NCI-H1417 treated with DMSO at 0.1 percent for 48 hours (cell line): Measurements from ENCODE around the gene SSH2.
"Not testable (repeated sequence)": the region's sequence is repeated elsewhere in the genome, so short reads cannot be mapped to it uniquely, and the experiment has no call there.

ENCODE experiments used
- DNase-seq: peaks from one replicate; lab custom pipeline; 2025; lab: John Stamatoyannopoulos, UW

SSH2 gene

GRCh38 chr17:29873476-29873875 lies 56.6 kb downstream of the SSH2 start:
- no peak for DNase-seq

GRCh38 chr17:29870836-29871465 lies 59.1 kb downstream of the SSH2 start:
- DNase-seq, result no peak

- no peak for DNase-seq
Measured at GRCh38 chr17:29867643-29868181, 62.3 kb downstream of the SSH2 start.

- no peak for DNase-seq
Measured at GRCh38 chr17:29866746-29867404, 63.2 kb downstream of the SSH2 start.

- no peak for DNase-seq
Measured at GRCh38 chr17:29864615-29865014, 65.4 kb downstream of the SSH2 start.

GRCh38 chr17:29864123-29864522 lies 65.9 kb downstream of the SSH2 start:
- DNase-seq, result not testable (repeated sequence)

- DNase-seq, result no peak
Measured at GRCh38 chr17:29862951-29863350, 67.1 kb downstream of the SSH2 start.

- DNase-seq, result no peak
Measured at GRCh38 chr17:29862127-29862526, 67.9 kb downstream of the SSH2 start.

GRCh38 chr17:29859445-29859844 lies 70.6 kb downstream of the SSH2 start:
- not testable (repeated sequence) for DNase-seq

- no peak for DNase-seq
Measured at GRCh38 chr17:29857823-29858222, 72.2 kb downstream of the SSH2 start.

GRCh38 chr17:29857105-29857504 lies 72.9 kb downstream of the SSH2 start:
- not testable (repeated sequence) for DNase-seq

- DNase-seq, result no peak
Measured at GRCh38 chr17:29855686-29856085, 74.3 kb downstream of the SSH2 start.

- DNase-seq, result no peak
Measured at GRCh38 chr17:29848737-29849136, 81.3 kb downstream of the SSH2 start.

- DNase-seq, result no peak
Measured at GRCh38 chr17:29847527-29848400, 82.3 kb downstream of the SSH2 start.

GRCh38 chr17:29847118-29847517 lies 82.9 kb downstream of the SSH2 start:
- no peak for DNase-seq

GRCh38 chr17:29846298-29846697 lies 83.7 kb downstream of the SSH2 start:
- DNase-seq, result no peak

GRCh38 chr17:29844339-29845048 lies 85.5 kb downstream of the SSH2 start:
- DNase-seq, result no peak

GRCh38 chr17:29840884-29841283 lies 89.1 kb downstream of the SSH2 start:
- no peak for DNase-seq

- no peak for DNase-seq
Measured at GRCh38 chr17:29839656-29840055, 90.4 kb downstream of the SSH2 start.

- DNase-seq, result no peak
Measured at GRCh38 chr17:29838961-29839360, 91.1 kb downstream of the SSH2 start.

- DNase-seq, result no peak
Measured at GRCh38 chr17:29837531-29837930, 92.5 kb downstream of the SSH2 start.

GRCh38 chr17:29836643-29837042 lies 93.4 kb downstream of the SSH2 start:
- DNase-seq, result no peak
